Astrocyte of the spinal cord (primary cell): ENCODE measurements around the gene SAP30L.

Source experiments
- DNase-seq: peaks from one replicate; pipeline ENCODE4 v3.0.0; 2011; ENCODE audit warnings: low read depth, low spot score
- H3K4me3 ChIP-seq: 2 replicates; pipeline ENCODE4 v1.5.1; 2011; ENCODE audit warnings: low read depth, mild to moderate bottlenecking, low read length, moderate library complexity
- CTCF ChIP-seq: IDR thresholded peaks from 2 replicates; pipeline ENCODE4 v1.5.1; 2012; ENCODE audit warnings: low read depth, mild to moderate bottlenecking, low read length, inconsistent platforms
- in situ Hi-C: cut with HindIII; loops from 2 replicates; pipeline ENCODE4 v1.10.0; 2017; ENCODE audit warnings: low sequenced_read_pairs

The SAP30L gene

GRCh38 chr5:154478752-154479159, 33.0 kb downstream of the SAP30L start:
- in situ Hi-C loops: no loop called here
- H3K4me3 ChIP-seq: no peak overlapping the region
- TF ChIP-seq CTCF: no peak
- DNase-seq: no peak

GRCh38 chr5:154479160-154479943, 33.6 kb downstream of the SAP30L start:
- in situ Hi-C loops: no loop called here
- TF ChIP-seq CTCF: no peak
- DNase-seq: no peak
- no peak overlapping the region for H3K4me3 ChIP-seq

- no peak overlapping the region for H3K4me3 ChIP-seq
- in situ Hi-C loops: no loop called here
- no peak for DNase-seq
- no peak for TF ChIP-seq CTCF
Observed at GRCh38 chr5:154479944-154480750, 34.4 kb downstream of the SAP30L start.

- DNase-seq: no peak
- no peak overlapping the region for H3K4me3 ChIP-seq
- in situ Hi-C loops: no loop called here
- TF ChIP-seq CTCF: no peak
Observed at GRCh38 chr5:154480847-154481246, 35.0 kb downstream of the SAP30L start.

GRCh38 chr5:154481584-154482381, 36.0 kb downstream of the SAP30L start:
- in situ Hi-C loops: no loop called here

More at GRCh38 chr5:154481584-154482381, 36.0 kb downstream of the SAP30L start:
- no peak for TF ChIP-seq CTCF
- DNase-seq: no peak
- no peak overlapping the region for H3K4me3 ChIP-seq
